HG02884 (cell line): ENCODE measurements around the gene METTL16.
"Not testable (repeated sequence)": the region's sequence is repeated elsewhere in the genome, so short reads cannot be mapped to it uniquely, and the experiment has no call there.

Experiments used
- ATAC-seq: cut with Tn5 transposase; IDR thresholded peaks from one replicate; pipeline ENCODE4 v1.9.1; 2021; ENCODE audit warnings: mild to moderate bottlenecking, moderate library complexity; ENCODE audit not compliant: unreplicated experiment

METTL16 gene

GRCh38 chr17:2507015-2507414 lies 4.7 kb downstream of the METTL16 start:
- not testable (repeated sequence) for ATAC-seq

DNA sequence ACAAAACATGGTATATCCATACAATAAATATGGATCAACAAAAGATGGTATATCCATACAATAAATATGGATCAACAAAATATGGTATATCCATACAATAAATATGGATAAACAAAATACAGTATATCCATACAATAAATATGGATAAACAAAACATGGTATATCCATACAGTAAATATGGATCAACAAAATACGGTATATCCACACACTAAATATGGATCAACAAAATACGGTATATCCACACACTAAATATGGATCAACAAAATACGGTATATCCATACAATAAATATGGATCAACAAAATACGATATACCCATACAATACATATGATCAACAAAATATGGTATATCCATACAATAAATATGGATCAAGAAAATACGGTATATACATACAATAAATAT lies 8.1 kb downstream of the METTL16 start:
- ATAC-seq: no peak

- ATAC-seq: no peak
Measured at GRCh38 chr17:2502871-2503580, 8.7 kb downstream of the METTL16 start.

- ATAC-seq: no peak
Measured at GRCh38 chr17:2500446-2500845, 11.2 kb downstream of the METTL16 start.

- ATAC-seq: not testable (repeated sequence)
Measured at GRCh38 chr17:2489286-2489685, 22.4 kb downstream of the METTL16 start.

- ATAC-seq: no peak
Measured at GRCh38 chr17:2487306-2487705, 24.4 kb downstream of the METTL16 start.

DNA sequence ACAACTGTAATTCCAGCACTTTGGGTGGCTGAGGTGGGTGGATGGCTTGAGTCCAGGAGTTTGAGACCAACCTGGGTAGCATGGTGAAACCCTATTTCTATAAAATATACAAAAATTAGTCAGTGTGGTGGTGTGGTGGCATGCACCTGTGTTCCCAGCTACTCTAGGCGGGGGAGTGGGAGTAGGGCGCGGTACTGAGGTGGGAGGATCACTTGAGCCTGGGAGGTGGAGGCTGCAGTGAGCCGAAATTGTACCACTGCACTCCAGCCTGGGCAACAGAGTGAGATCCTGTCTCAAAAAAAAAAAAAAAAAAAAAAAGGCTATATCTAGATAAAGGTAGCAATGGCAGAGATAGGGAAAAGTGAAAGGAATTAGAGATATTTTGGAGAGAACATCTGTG lies 25.0 kb downstream of the METTL16 start:
- not testable (repeated sequence) for ATAC-seq

DNA sequence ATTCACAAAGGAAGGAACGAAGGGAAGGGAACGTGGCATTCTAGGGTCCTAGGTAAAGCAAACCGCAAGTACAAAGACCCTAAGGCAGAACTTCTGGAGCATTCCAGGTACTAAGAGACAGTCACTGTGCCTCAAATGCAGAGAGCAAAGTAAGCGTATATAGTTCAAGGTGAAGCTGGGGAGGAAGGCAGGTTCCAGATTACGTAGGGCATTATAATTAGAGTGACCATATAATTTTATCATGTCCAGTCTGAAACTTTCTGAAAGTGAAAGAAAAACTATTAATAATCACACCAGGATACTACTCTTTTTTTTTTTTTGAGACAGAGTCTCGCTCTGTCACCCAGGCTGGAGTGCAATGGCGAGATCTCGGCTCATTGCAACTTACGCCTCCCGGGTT lies 25.7 kb downstream of the METTL16 start:
- no peak for ATAC-seq

DNA sequence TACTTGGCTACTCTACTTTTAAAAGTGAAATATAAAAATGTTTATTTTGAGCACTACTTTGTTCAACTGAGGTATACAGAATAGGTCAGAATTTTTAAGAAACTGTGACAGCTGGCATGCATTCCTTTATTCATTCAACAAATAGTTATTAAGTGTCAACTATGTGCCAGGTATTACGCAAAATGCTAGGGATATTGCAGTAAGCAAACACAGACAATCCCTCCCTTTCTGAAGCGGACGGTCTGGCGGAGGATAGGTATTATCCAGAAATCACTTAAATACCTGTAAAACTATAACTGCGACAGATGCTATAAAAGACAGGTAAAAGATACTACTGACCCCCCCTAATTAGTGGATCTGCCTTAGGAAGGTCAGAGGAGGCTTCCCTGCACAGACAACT lies 26.1 kb downstream of the METTL16 start:
- no peak for ATAC-seq

DNA sequence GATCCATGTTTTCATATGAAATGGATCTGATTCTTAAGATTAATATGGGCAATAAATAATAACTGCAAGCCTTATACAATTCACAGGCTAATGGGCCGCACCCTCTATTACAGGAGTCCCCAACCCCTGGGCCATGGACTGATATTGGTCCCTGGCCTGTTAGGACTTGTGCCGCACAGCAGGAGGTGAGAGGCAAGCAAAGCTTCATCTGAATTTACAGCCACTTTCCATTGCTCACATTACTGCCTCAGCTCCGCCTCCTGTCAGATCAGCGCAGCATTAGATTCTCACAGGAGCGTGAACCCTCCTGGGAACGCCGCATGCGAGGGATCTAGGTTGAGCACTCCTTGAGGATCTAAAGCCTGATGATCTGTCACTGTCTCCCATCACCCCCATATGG lies 26.8 kb downstream of the METTL16 start:
- ATAC-seq: no peak

DNA sequence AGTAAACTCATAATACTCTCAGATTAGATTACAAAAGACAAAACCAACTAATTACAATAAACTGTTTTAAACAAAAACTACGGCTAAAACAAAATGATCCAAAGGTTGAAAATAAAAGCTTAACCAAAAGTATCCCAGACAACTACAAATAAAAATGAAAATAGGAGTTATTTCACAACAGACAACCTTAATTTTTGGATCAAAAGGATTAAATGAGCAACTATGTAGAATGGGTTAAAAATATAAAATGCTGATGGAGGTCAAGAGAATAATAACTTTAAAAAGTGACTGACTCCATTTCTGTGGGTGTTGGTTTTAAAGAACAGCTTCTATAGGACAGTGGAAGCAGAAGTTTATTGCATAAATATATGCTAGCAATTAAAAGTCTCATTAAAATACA lies 28.6 kb downstream of the METTL16 start:
- no peak for ATAC-seq

DNA sequence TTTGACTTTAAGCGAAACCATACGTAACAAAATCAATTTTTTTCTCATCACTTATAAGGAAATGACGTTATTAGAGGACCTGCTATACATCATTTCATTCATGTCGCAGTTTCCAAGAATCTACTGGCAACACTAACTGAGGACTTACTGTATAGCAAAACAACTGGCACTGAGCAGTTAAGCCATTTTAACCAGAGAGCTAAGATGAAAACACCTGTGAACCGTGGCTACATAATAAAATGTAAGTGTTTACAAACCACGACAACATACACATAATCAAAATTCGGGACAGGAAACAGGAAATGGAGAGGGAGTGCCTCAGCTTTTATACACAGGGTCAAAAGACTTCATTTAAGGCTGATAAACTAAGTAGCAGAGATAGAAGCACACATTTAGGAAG lies 29.5 kb downstream of the METTL16 start:
- no peak for ATAC-seq

DNA sequence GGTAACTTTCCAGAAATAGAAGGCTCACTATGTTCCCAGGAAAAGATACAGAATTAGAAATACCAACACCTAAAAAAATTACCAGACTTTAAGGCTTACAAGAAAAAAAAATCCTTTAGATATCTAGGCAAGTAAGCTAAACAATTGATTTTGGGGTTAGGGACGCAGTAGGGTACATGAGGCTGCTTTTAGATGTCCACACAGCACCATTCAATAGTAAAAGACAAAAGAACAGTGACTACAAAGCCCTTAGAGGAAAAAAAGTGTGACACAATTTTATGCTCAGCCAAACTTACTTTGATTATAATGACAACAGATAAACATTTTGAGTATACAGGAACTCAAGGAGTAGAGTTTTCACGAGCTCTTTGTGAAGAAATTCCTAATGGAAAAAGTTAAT lies 29.9 kb downstream of the METTL16 start:
- ATAC-seq: no peak

GRCh38 chr17:2478458-2478857 lies 33.2 kb downstream of the METTL16 start:
- ATAC-seq: no peak

- no peak for ATAC-seq
Measured at GRCh38 chr17:2475056-2475455, 36.6 kb downstream of the METTL16 start.

- no peak for ATAC-seq
Measured at GRCh38 chr17:2474371-2474770, 37.3 kb downstream of the METTL16 start.

- ATAC-seq: no peak
Measured at GRCh38 chr17:2468270-2468669, 43.4 kb downstream of the METTL16 start.

DNA sequence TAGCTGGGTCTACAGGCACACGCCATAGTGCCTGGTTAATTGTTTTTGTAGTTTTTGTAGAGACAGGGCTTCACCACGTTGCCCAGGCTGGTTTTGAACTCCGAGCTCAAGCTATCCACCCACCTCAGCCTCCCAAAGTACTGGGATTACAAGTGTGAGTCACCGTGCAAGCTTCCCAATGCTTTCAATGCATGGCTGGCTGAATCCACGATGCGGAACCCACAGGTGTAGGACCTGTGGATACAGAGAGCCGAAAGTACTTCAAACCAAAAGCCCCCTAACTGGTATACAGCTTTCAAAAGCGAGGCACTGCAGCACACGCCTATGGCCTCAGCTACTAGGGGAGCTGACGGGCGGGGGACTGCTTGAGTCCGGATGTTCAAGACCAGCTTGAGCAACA lies 44.8 kb downstream of the METTL16 start:
- ATAC-seq: no peak

- no peak for ATAC-seq
Measured at GRCh38 chr17:2462481-2462880, 49.2 kb downstream of the METTL16 start.

DNA sequence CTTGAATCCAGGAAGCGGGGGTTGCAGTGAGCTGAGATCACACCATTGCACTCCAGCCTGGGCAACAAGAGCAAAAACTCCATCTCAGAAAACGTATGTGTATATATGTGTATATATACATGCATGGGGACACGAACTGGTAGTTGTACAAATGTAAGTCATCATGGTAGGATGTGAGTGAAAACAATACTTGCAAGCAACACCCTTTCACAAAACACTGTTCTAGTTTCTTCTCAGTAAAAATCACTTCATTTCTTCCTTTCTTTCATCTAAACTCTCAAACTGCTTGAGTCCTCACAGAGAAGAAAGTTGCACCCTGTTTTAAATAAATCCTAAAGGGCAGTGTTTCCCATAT lies 51.8 kb downstream of the METTL16 start:
- ATAC-seq: no peak

DNA sequence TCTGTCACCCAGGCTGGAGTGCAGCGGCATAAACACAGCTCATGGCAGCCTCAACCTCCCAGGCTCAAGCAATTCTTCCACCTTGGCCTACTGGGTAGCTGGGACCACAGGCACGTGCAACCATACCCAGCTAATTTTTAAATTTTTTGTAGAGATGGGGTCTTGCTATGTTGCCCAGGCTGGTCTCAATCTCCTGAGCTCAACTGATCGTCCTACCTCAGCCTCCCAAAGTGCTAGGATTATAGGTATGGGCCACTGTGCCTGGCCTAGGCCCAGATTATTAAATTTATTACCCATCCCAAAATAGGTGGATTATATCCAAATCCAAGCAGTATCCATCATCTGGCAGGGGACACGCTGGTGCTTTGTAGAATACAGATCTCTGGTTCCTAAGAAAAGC lies 53.8 kb downstream of the METTL16 start:
- no peak for ATAC-seq

- no peak for ATAC-seq
Measured at GRCh38 chr17:2456475-2456874, 55.2 kb downstream of the METTL16 start.

GRCh38 chr17:2455956-2456355 lies 55.7 kb downstream of the METTL16 start:
- no peak for ATAC-seq
